A673 (cell line): ENCODE data around the gene RPL37.

Experiments used
- EZH2 ChIP-seq: fragments of 200-600 bp; sonication (generic); IDR thresholded peaks from 2 replicates; pipeline ENCODE4 v1.6.1; 2017; ENCODE audit warnings: borderline replicate concordance, low read depth, mild to moderate bottlenecking, mixed read lengths, antibody characterized with exemption, low read length; ENCODE audit not compliant: poor library complexity, severe bottlenecking
- TF ChIP-seq, protein P1 (sequence below): fragments of 300-800, 200-600 bp; sonication (generic); conservative IDR thresholded peaks from 2 replicates; pipeline ENCODE4 v1.5.1; 2017; ENCODE audit warnings: low read depth, mild to moderate bottlenecking, antibody characterized with exemption, low read length, moderate library complexity, mixed read lengths

DNA sequence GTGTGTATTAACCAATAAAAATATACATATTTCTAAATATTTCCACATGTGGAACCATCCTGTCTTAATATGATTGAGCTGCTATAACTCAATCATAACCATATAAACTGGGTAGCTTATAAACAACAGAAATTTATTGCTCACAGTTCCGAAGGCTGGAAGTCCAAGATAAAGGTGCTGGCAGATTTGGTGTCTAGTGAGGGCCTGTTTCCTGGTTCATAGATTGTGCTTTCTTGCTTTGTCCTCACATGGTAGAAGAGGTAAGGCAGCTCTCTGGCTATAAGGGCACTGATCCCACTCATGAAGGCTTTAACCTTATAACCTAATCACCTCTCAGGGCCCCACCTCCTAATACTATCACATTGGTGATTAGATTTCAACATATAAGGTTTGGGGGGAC lies 22.9 kb downstream of the RPL37 start:
- TF ChIP-seq, protein P1, sequence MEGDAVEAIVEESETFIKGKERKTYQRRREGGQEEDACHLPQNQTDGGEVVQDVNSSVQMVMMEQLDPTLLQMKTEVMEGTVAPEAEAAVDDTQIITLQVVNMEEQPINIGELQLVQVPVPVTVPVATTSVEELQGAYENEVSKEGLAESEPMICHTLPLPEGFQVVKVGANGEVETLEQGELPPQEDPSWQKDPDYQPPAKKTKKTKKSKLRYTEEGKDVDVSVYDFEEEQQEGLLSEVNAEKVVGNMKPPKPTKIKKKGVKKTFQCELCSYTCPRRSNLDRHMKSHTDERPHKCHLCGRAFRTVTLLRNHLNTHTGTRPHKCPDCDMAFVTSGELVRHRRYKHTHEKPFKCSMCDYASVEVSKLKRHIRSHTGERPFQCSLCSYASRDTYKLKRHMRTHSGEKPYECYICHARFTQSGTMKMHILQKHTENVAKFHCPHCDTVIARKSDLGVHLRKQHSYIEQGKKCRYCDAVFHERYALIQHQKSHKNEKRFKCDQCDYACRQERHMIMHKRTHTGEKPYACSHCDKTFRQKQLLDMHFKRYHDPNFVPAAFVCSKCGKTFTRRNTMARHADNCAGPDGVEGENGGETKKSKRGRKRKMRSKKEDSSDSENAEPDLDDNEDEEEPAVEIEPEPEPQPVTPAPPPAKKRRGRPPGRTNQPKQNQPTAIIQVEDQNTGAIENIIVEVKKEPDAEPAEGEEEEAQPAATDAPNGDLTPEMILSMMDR, result no peak
- TF ChIP-seq EZH2, result no peak
